Measurements from ENCODE around the gene ASCL4.
"Not testable (repeated sequence)": the region's sequence is repeated elsewhere in the genome, so short reads cannot be mapped to it uniquely, and the experiment has no call there.

The ASCL4 gene

GRCh38 chr12:107774349-107775029 is at the start of gene ASCL4:
TSS of gene ASCL4 (plus strand) at chr12:107774704. CDS start at chr12:107775219, 515 bp downstream.
- no peak for DNase-seq

- DNase-seq: not testable (repeated sequence)
Observed at GRCh38 chr12:107727327-107727726, 47.2 kb upstream of the ASCL4 start.

DNA sequence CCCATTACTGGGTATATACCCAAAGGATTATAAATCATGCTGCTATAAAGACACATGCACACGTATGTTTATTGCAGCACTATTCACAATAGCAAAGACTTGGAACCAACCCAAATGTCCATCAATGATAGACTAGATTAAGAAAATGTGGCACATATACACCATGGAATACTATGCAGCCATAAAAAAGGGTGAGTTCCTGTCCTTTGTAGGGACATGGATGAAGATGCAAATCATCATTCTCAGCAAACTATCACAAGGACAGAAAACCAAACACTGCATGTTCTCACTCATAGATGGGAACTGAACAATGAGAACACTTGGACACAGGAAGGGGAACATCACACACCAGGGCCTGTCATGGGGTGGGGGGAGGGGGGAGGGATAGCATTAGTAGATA is 46.8 kb upstream of the ASCL4 start:
- not testable (repeated sequence) for DNase-seq

- no peak for DNase-seq
Observed at GRCh38 chr12:107730618-107731341, 43.7 kb upstream of the ASCL4 start.

DNA sequence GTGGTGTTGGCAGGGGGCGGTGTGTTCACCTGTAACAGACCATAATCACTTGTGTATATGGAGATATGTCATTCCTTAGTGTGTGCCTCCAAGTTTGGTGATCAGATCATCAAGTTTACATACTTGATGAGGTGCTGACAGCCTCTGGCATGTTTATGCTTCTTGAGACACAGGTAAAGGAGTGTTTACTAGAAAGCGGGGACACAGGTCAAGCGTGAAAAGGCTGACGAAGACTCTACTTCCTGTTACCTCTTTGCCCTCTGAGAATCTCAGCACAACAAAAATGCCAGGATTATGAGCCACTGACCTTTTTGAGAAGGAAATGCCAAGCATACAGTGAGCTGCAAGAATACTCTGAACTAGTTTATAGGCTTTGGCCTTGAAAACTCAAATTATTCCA is 43.1 kb upstream of the ASCL4 start:
- no peak for DNase-seq

- DNase-seq: no peak
Observed at GRCh38 chr12:107732365-107732764, 42.1 kb upstream of the ASCL4 start.

GRCh38 chr12:107734139-107734538 is 40.4 kb upstream of the ASCL4 start:
- DNase-seq: no peak

DNA sequence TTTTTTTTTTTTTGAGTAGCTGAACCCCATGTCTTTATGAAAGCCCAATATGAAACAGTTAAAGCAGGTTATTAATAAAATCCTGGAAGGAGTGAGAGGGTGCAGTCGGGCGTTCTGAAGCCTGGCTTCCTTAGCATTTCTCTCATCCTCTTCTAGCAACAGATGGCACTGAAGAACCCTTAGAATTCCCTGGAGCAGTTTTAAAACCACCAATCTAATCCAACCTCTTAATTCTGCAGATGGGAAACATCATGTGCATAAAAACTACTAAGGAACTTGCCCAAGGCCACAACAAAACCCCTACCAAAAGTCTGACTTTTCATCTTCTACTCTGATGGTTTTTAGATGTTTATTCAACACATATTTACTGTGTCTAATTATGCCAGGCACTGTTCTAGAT is 38.7 kb upstream of the ASCL4 start:
- DNase-seq: no peak

DNA sequence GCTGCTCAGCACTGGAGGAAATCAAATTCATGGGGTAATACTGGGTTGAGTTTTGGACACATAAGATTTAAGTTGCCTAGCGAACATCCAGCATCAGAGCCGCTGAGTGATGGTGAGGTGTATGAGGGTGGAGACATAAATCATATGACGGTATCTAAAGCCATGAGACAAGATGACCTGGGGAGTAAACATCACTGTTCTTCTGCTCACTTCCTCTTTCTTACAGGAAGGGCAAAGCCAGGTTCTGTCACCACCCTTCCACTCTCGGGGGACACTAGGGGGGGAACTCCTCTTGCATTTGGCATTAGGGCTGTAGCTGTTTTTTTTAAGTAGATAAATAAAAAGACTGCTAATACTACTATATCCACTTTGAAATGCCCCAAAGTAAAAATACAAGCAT is 37.6 kb upstream of the ASCL4 start:
- no peak for DNase-seq

DNA sequence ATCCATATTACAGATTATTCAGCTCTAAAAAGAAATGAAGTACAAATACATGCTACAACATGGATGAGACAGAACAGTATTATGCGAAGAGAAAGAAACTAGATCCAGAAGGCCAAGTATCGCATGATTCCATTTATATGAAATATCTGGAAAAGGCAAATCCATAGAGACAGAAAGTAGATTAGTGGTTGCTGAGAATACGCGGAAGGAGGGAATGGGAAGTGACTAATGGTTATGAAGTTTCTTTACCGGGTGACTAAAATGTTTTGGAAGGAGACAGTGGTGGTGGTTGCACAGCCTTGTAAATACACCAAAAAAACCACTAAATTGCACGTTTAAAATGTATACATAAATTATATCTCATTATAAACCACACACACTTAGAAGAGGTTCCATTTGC is 26.0 kb upstream of the ASCL4 start:
- no peak for DNase-seq

DNA sequence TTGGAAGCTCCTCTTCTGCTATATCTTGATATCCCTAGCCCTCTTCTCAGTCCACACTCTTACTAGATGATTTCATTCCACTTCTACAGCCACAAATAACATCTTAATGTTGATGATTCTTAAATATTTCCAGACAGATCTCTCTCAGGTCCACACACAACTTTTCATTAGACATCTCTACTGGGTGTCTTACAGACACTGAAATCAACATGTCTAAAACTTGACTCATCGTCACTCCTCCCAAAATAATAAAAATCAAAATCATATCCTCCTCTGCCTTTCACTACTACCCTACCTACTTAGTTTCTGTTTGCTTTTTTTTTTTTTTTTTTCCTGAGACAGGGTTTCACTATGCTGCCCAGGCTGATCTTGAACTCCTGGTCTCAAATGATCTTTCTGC is 25.4 kb upstream of the ASCL4 start:
- DNase-seq: no peak

- DNase-seq: peak; percentile 16
Observed at GRCh38 chr12:107759410-107759809, 15.1 kb upstream of the ASCL4 start.

- peak; percentile 32 for DNase-seq
Observed at GRCh38 chr12:107760207-107760808, 14.2 kb upstream of the ASCL4 start.

DNA sequence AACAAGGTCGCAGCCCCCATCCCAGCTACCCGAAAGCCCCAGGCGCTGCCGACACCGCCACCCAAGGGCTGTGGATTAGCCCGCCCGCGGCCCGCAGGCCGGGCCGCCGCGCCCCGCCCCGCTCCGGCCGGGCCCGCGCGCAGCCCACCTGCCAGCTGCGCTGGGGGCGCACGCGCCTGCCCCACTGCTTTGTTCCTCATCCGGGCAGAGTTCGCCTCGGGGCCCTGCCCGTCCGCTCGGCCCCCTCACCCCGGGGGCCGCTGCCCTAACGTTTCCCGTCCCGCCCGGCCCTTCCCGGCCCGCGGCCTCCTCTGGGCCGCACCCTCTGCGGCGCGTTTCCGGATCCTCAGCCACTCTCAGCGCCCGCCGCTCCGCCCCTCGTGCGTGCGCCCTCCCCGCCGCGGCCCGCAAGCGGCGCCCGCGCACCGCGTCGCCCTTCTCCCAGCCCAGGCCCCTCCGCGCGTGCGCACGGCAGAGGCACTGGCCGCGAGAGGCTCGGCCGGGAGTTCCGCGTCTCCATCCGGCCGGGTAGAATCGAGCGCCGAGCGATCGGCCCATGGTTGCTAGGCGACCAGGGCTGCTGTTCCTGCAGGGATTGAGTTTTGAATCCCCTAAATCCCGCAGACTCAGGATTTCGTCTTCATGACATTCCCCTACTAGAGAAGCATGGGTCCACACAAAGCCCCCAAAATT is 13.5 kb upstream of the ASCL4 start, which contains the start of gene PRDM4:
Gene PRDM4, minus strand, starts transcription at position 329 of the 693 bp plus-strand sequence. CDS start 622 bp downstream, outside the sequence.
- DNase-seq: peak; percentile 93

- no peak for DNase-seq
Observed at GRCh38 chr12:107761502-107761904, 13.0 kb upstream of the ASCL4 start.

DNA sequence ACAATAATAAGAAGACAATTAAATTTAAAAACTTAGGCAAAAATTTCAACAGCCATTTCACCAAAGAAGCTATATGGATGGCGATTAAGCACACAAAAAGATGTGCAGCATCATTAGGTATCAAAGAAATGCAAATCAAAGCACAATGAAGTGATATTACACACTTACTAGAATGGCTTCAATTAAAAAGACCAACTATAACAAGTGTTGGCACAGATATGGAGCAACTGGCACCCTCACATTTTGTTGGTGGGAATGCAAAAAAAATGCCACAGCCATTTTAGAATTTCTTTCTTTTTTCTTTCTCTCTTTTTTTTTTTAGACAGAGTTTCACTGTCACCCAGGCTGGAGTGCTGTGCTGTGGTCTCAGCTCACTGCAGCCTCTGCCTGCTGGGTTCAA is 11.6 kb upstream of the ASCL4 start:
- DNase-seq: no peak

GRCh38 chr12:107764626-107765025 is 9.9 kb upstream of the ASCL4 start:
- no peak for DNase-seq

DNA sequence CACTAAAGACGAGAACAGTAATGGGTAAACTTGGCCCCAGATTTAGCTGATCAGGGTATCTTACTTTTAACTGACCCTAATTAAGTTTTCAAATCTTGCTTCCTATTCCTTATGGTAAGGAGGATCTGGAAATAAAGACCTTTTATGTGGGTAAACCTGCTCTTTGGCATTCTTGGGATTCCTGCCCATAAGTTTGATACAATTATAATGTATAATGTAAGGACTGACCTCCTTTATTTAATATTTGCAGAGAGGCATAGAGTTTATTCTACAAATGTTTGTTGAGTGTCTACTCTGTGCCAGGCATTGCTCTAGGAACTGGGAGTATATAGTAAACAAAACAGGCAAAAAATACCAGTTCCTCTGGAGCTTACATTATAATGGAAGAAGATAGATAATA is 9.2 kb upstream of the ASCL4 start:
- DNase-seq: no peak

- no peak for DNase-seq
Observed at GRCh38 chr12:107767466-107767865, 7.0 kb upstream of the ASCL4 start.

GRCh38 chr12:107775093-107775721 is 703 bp downstream of the ASCL4 start:
- no peak for DNase-seq

DNA sequence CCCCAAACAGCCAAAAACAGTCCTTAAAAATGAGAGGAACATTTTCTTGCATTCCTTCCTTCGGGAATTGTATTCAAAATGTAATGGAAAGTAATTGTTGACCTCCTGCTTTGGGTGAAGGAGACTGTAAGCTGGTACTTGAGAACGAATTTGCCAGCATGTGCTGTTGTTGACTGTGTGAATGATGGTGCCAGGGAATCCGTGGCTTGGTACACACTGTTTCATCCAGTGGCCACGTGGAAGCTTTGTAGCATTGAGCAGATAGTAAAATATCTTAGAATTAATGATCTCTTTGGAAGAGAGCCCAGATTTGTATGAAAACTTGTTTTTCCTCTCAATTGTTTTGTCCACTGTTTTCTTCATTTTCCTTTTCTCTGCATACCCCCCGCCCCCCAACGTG is 1.7 kb downstream of the ASCL4 start:
- no peak for DNase-seq

GRCh38 chr12:107778383-107779025 is 4.0 kb downstream of the ASCL4 start:
- no peak for DNase-seq

Data from CD4-positive, alpha-beta T cell treated with Interleukin-21 for 1 hour (primary cell).